Hepatocyte (in vitro differentiated cells): ENCODE measurements around the gene MLPH. TPM values are rescaled to one million over a fixed set of nuclear protein-coding genes. Genes with fewer than 3 reads are reported as not detected.
A peak's percentile ranks its signal among the peaks of the same experiment; 100 is the strongest.

Experiments used
- DNase-seq: peaks from one replicate; pipeline ENCODE4 v3.0.0-alpha.2; 2016; ENCODE audit warnings: low spot score
- H2AFZ ChIP-seq: fragments of 200-600 bp; sonication (generic); 2 replicates; pipeline ENCODE4 v1.6.0; 2016; ENCODE audit warnings: antibody characterized with exemption, mild to moderate bottlenecking
- H3K27ac ChIP-seq: fragments of 200-600 bp; sonication (generic); 2 replicates; pipeline ENCODE4 v1.5.1; 2016; ENCODE audit warnings: mild to moderate bottlenecking
- H3K27me3 ChIP-seq: fragments of 200-600 bp; sonication (generic); 2 replicates; pipeline ENCODE4 v1.6.1; 2016
- H3K36me3 ChIP-seq: fragments of 200-600 bp; sonication (generic); replicated peaks from 2 replicates; pipeline ENCODE4 v1.5.1; 2016; ENCODE audit warnings: low read depth; ENCODE audit not compliant: insufficient read depth
- H3K4me1 ChIP-seq: fragments of 200-600 bp; sonication (generic); 2 replicates; pipeline ENCODE4 v1.5.1; 2016; ENCODE audit warnings: mild to moderate bottlenecking, moderate library complexity; ENCODE audit not compliant: insufficient read depth
- H3K4me2 ChIP-seq: fragments of 200-600 bp; sonication (generic); 2 replicates; pipeline ENCODE4 v1.6.0; 2016
- H3K4me3 ChIP-seq: fragments of 200-600 bp; sonication (generic); 2 replicates; pipeline ENCODE4 v1.5.1; 2016; ENCODE audit warnings: mild to moderate bottlenecking
- H3K79me2 ChIP-seq: fragments of 200-600 bp; sonication (generic); 2 replicates; pipeline ENCODE4 v1.6.0; 2017; ENCODE audit warnings: mild to moderate bottlenecking
- H3K9me2 ChIP-seq: fragments of 200-600 bp; sonication (generic); replicated peaks from 2 replicates; pipeline ENCODE4 v1.6.0; 2017; ENCODE audit warnings: mild to moderate bottlenecking; ENCODE audit not compliant: insufficient read depth
- H3K9me3 ChIP-seq: fragments of 200-600 bp; sonication (generic); 2 replicates; pipeline ENCODE4 v1.5.1; 2016; ENCODE audit warnings: low read depth, mild to moderate bottlenecking
- H4K20me1 ChIP-seq: fragments of 200-600 bp; sonication (generic); 2 replicates; pipeline ENCODE4 v1.6.0; 2016; ENCODE audit warnings: mild to moderate bottlenecking; ENCODE audit not compliant: insufficient read depth, poor library complexity, severe bottlenecking
- CTCF ChIP-seq: fragments of 200-600 bp; sonication (generic); IDR thresholded peaks from 2 replicates; pipeline ENCODE4 v1.5.1; 2016; ENCODE audit warnings: antibody characterized with exemption, mild to moderate bottlenecking; ENCODE audit not compliant: poor library complexity
- EZH2 ChIP-seq: fragments of 200-600 bp; sonication (generic); IDR thresholded peaks from 2 replicates; pipeline ENCODE4 v1.6.1; 2016; ENCODE audit warnings: antibody characterized with exemption, mild to moderate bottlenecking, borderline replicate concordance
- EZH2phosphoT487 ChIP-seq: fragments of 200-600 bp; sonication (generic); IDR thresholded peaks from one replicate; pipeline ENCODE4 v1.6.1; 2018; ENCODE audit warnings: antibody characterized with exemption, mild to moderate bottlenecking, low read depth, moderate library complexity; ENCODE audit not compliant: unreplicated experiment, severe bottlenecking
- WGBS: methylation state at CpG from one replicate; pipeline ENCODE4 v1.1.6; 2016; ENCODE audit warnings: low lambda C conversion rate; ENCODE audit errors: missing lambda C conversion rate; 5-methylcytosine and 5-hydroxymethylcytosine counted together
- polyA plus RNA-seq: library from polyadenylated mRNA; unstranded; fragments of >200 nt; fragmentation: Nextera tagmentation; extraction: Ambion mirVana; gene quantifications from 2 replicates; pipeline ENCODE4 v1.2.1, GENCODE V29; 2016
- total RNA-seq: library from RNA; depleted of rRNA; stranded (reverse); fragments of >200 nt; gene quantifications from 2 replicates; pipeline ENCODE4 v1.2.3, GENCODE V29; 2014

The MLPH gene
- total and polyA plus RNA-seq, 2 experiments from 2014 or later, result 6.7 to 12.3 TPM

- peaks cover 13% of the 10 kb centered on the region for H3K4me1 ChIP-seq
- no peaks in the 10 kb centered on the region for H4K20me1 ChIP-seq
- no peaks in the 10 kb centered on the region for H3K9me2 ChIP-seq
- H2AFZ ChIP-seq, result no peak overlapping the region
- H3K4me3 ChIP-seq, result no peak overlapping the region
- H3K36me3 ChIP-seq, result no peaks in the 10 kb centered on the region
- 62% methylated on average over 14 of the region's 14 CpGs for WGBS
- H3K9me3 ChIP-seq, result no peaks in the 10 kb centered on the region
- DNase-seq, result peak; percentile 68
- no peaks in the 10 kb centered on the region for H3K27me3 ChIP-seq
- H3K27ac ChIP-seq, result no peak overlapping the region
- H3K4me2 ChIP-seq, result no peak overlapping the region
- H3K79me2 ChIP-seq, result no peaks in the 10 kb centered on the region
- no peak for TF ChIP-seq EZH2
- TF ChIP-seq CTCF, result peak; percentile 45
- TF ChIP-seq EZH2phosphoT487, result no peak
Observed at GRCh38 chr2:237471438-237472186, 15.4 kb upstream of the MLPH start.

GRCh38 chr2:237472187-237472712, 14.8 kb upstream of the MLPH start:
- Histone ChIP-seq H3K9me3 (no peaks in the 10 kb centered on the region), H2AFZ (no peak overlapping the region), H3K4me2 (no peak overlapping the region), H3K27ac (no peak overlapping the region), H3K36me3 (no peaks in the 10 kb centered on the region), H4K20me1 (no peaks in the 10 kb centered on the region), H3K27me3 (no peaks in the 10 kb centered on the region), H3K79me2 (no peaks in the 10 kb centered on the region), H3K4me3 (no peak overlapping the region), H3K9me2 (no peaks in the 10 kb centered on the region), H3K4me1 (peaks cover 13% of the 10 kb centered on the region)
- 99% methylated on average over 8 of the region's 8 CpGs for WGBS
- no peak for TF ChIP-seq CTCF
- no peak for TF ChIP-seq EZH2
- TF ChIP-seq EZH2phosphoT487, result no peak
- DNase-seq, result no peak

GRCh38 chr2:237472909-237473877, 13.9 kb upstream of the MLPH start:
- H3K36me3 ChIP-seq, result no peaks in the 10 kb centered on the region
- no peaks in the 10 kb centered on the region for H3K9me2 ChIP-seq
- 93% methylated on average over 26 of the region's 27 CpGs for WGBS
- no peak for DNase-seq
- no peak overlapping the region for H3K4me2 ChIP-seq
- no peak overlapping the region for H3K27ac ChIP-seq
- no peak overlapping the region for H2AFZ ChIP-seq
- H3K9me3 ChIP-seq, result no peaks in the 10 kb centered on the region
- H4K20me1 ChIP-seq, result no peaks in the 10 kb centered on the region
- no peaks in the 10 kb centered on the region for H3K27me3 ChIP-seq
- no peak overlapping the region for H3K4me3 ChIP-seq
- peaks cover 13% of the 10 kb centered on the region for H3K4me1 ChIP-seq
- H3K79me2 ChIP-seq, result no peaks in the 10 kb centered on the region
- no peak for TF ChIP-seq EZH2
- no peak for TF ChIP-seq EZH2phosphoT487
- TF ChIP-seq CTCF, result no peak
